Measurements from ENCODE around the gene KCNJ9. TPM values are rescaled to one million over a fixed set of nuclear protein-coding genes. Genes with fewer than 3 reads are reported as not detected.

The KCNJ9 gene
- total RNA-seq, 2 donors from 2014 or later: not detected

DNA sequence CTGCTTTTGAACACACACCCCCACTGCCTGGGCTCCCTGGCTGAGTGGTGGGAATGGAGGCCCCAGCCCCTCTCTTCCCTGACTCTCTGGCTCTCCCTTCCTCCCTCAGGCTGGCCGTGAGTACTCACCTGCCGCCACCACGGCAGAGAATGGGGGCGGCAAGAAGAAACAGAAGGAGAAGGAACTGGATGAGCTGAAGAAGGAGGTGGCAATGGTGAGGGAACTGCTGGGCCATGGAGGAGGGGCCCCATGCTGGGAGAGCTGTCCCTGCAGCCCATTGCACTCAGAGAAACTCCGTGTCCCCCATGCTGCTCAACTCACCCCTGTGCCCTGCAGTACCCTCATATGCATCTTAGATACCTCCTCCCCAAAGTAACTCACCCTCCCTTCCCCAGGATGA lies 39.5 kb downstream of the KCNJ9 start:
- intact Hi-C loops (cut with DNase I): no loop called here
- 85 to 88% methylated on average over 5 of the region's 5 CpGs for WGBS, 2 donors
- no peak for DNase-seq

DNA sequence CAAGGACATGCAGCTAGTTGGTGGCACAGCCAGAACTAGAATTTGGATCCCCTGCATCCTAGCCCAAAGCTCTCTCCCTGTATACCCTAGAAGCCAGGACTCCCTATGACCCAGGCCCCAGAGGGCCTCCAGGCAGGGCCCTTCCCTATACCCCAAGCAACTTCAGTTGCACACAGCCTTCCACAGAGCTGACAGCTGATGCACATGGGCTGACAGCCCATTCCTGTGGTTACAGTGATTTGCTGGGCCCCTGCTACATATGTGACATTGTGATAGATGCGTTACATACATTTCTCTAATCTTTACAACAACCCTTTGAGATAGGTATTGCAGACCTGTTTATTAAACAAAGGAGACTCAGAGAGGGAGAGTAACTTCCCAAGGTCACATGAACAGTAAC lies 40.0 kb downstream of the KCNJ9 start:
- intact Hi-C loops (cut with DNase I): no loop called here
- H3K4me1 ChIP-seq: no peaks in the 10 kb centered on the region
- no peak for DNase-seq
- ATAC-seq: no peak
- TF ChIP-seq POLR2A (IDR thresholded peaks at IDR 0.05): no peak
- TF ChIP-seq, protein P1, sequence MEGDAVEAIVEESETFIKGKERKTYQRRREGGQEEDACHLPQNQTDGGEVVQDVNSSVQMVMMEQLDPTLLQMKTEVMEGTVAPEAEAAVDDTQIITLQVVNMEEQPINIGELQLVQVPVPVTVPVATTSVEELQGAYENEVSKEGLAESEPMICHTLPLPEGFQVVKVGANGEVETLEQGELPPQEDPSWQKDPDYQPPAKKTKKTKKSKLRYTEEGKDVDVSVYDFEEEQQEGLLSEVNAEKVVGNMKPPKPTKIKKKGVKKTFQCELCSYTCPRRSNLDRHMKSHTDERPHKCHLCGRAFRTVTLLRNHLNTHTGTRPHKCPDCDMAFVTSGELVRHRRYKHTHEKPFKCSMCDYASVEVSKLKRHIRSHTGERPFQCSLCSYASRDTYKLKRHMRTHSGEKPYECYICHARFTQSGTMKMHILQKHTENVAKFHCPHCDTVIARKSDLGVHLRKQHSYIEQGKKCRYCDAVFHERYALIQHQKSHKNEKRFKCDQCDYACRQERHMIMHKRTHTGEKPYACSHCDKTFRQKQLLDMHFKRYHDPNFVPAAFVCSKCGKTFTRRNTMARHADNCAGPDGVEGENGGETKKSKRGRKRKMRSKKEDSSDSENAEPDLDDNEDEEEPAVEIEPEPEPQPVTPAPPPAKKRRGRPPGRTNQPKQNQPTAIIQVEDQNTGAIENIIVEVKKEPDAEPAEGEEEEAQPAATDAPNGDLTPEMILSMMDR (IDR thresholded peaks at IDR 0.05): no peak
- H3K27me3 ChIP-seq: peaks cover 0 to 3% of the 10 kb centered on the region in 2 donors
- no peak overlapping the region for H3K27ac ChIP-seq
- no peaks in the 10 kb centered on the region for H3K36me3 ChIP-seq (replicated peaks in 1 of 2; ENCODE audit: insufficient read depth in 1 of 2, low read depth in 2 of 2)
- no peak overlapping the region for H3K4me3 ChIP-seq
- WGBS, 2 donors: 44 to 58% methylated on average over 1 of the region's 1 CpG
- H3K9me3 ChIP-seq: no peaks in the 10 kb centered on the region

More for the DNA sequence above, 39.5 kb downstream of the KCNJ9 start:
- ATAC-seq: no peak
- H3K4me1 ChIP-seq: no peaks in the 10 kb centered on the region
- H3K27me3 ChIP-seq: peaks cover 0 to 3% of the 10 kb centered on the region in 2 donors
- TF ChIP-seq, protein P1 (IDR thresholded peaks at IDR 0.05): no peak
- no peak for TF ChIP-seq POLR2A (IDR thresholded peaks at IDR 0.05)
- H3K27ac ChIP-seq: no peak overlapping the region
- no peak overlapping the region for H3K4me3 ChIP-seq
- H3K36me3 ChIP-seq (replicated peaks in 1 of 2; ENCODE audit: insufficient read depth in 1 of 2, low read depth in 2 of 2): no peaks in the 10 kb centered on the region
- H3K9me3 ChIP-seq: no peaks in the 10 kb centered on the region

DNA sequence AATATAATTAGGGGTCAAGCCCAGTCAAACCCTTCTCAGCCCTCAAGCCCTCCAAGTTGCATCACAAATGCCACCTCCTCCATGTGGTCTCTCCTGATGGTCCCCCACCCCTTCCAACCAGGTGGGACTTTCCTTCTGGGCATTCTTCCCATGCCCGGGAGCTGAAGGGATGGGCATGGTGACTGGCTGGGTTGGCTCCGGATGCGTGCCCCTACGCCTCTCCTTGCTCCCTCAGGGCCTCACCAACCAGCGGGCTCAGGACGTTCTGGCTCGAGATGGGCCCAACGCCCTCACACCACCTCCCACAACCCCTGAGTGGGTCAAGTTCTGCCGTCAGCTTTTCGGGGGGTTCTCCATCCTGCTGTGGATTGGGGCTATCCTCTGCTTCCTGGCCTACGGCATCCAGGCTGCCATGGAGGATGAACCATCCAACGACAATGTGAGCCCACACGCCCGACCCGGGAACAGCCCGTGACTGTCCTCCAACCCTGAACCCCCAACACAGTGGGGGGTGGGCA lies 41.7 kb downstream of the KCNJ9 start:
- no peak for DNase-seq

DNA sequence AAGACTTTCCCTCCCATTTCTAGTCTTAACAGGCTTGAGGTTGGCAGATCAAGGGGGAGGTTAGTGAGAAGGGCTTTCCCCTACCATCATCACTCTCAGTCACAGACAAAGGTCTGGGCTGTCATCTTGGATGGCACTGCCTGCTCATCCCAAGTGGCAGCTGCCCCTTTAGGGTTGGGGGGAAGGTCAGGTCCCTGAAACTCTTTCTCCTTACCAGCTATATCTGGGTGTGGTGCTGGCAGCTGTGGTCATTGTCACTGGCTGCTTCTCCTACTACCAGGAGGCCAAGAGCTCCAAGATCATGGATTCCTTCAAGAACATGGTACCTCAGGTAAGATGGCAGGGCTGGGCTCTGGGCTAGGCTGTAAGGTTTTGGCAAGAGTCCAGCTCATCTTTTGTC lies 42.4 kb downstream of the KCNJ9 start:
- no peaks in the 10 kb centered on the region for H3K27me3 ChIP-seq
- DNase-seq (no peak), ATAC-seq (no peak)
- H3K4me1 ChIP-seq: no peaks in the 10 kb centered on the region
- intact Hi-C loops (cut with DNase I): no loop called here
- no peak overlapping the region for H3K4me3 ChIP-seq
- no peaks in the 10 kb centered on the region for H3K9me3 ChIP-seq
- TF ChIP-seq POLR2A (IDR thresholded peaks at IDR 0.05): no peak
- TF ChIP-seq, protein P1 (IDR thresholded peaks at IDR 0.05): no peak
- no peaks in the 10 kb centered on the region for H3K36me3 ChIP-seq (replicated peaks in 1 of 2; ENCODE audit: insufficient read depth in 1 of 2, low read depth in 2 of 2)
- H3K27ac ChIP-seq: no peak overlapping the region

More for the DNA sequence above, 41.7 kb downstream of the KCNJ9 start:
- H3K4me3 ChIP-seq: no peak overlapping the region
- no peak for ATAC-seq
- H3K27ac ChIP-seq: no peak overlapping the region
- H3K4me1 ChIP-seq: no peaks in the 10 kb centered on the region
- 78 to 82% methylated on average over 16 of the region's 16 CpGs for WGBS, 2 donors
- H3K36me3 ChIP-seq (replicated peaks in 1 of 2; ENCODE audit: insufficient read depth in 1 of 2, low read depth in 2 of 2): no peaks in the 10 kb centered on the region
- H3K9me3 ChIP-seq: no peaks in the 10 kb centered on the region
- intact Hi-C loops (cut with DNase I): no loop called here
- TF ChIP-seq, protein P1 (IDR thresholded peaks at IDR 0.05): no peak
- TF ChIP-seq POLR2A (IDR thresholded peaks at IDR 0.05): no peak
- H3K27me3 ChIP-seq: no peaks in the 10 kb centered on the region
